H1 (cell line): ENCODE results near the gene MTAP. TPM values are rescaled to one million over a fixed set of nuclear protein-coding genes. Genes with fewer than 3 reads are reported as not detected.

Experiments used
- BCL11A ChIP-seq, 2 experiments: IDR thresholded peaks; one replicate each; pipeline ENCODE4 v1.6.1; 2011; ENCODE audit warnings: low read depth in 2 of 2, low read length in 2 of 2, mild to moderate bottlenecking in 2 of 2
- FOSL1 ChIP-seq: IDR thresholded peaks from 2 replicates; pipeline ENCODE4 v1.6.1; 2011; ENCODE audit warnings: mild to moderate bottlenecking, low read depth, low read length, moderate library complexity; ENCODE audit not compliant: insufficient read depth
- polyA plus RNA-seq, 7 experiments: library from polyadenylated mRNA; depleted of rRNA in 3 of 7; stranded (reverse) in 5 of 7; unstranded in 2 of 7; fragments of >200 nt in 5 of 7; fragments of 200-250 nt in 2 of 7; gene quantifications; 1 replicate in 5 of 7; 2 replicates in 1 of 7; 4 replicates in 1 of 7; pipeline versions ENCODE4 v1.2.1 to v1.2.3, GENCODE V29; 2011 to 2013; ENCODE audit warnings: missing spikeins in 2 of 7, mixed read lengths in 2 of 7
- total RNA-seq: library from RNA; stranded (reverse); fragmentation: NEBNext Ultra II Directional; extraction: Animal tissue kit (Norgen Biotek cat#: 25700); gene quantifications from 2 replicates; pipeline ENCODE4 v1.2.1, GENCODE V29; 2021

MTAP gene
- total and polyA plus RNA-seq, 2 of the 8 experiments (the other 6 are each of a cell fraction or from before 2014, with no cell fraction given): 16.4 to 100 TPM

DNA sequence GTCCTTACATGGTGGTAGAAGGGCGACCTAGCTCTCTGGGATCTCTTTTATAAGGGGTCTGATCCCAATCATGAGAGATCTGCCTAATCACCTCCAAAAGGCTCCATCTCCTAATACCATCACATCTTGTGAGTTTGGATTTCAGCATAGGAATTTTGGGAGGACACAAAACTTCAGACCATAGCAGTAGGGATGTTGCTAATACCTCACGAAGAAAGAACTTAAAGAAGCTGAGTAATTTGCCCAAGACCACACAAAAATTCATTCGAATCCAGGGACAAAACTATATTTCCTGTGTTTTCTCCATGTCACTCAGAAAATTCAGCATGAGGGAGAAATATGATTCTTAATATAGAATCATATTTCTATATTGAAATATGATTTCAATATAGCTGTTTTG is 32.7 kb downstream of the MTAP start (continued):
- TF ChIP-seq BCL11A (IDR thresholded peaks at IDR 0.05; ENCODE audit: low read depth in 2 of 2, low read length in 2 of 2) (no peak), FOSL1 (no peak)
